Measurements from ENCODE around the gene SYNDIG1. TPM values are rescaled to one million over a fixed set of nuclear protein-coding genes. Genes with fewer than 3 reads are reported as not detected.

Gene SYNDIG1
- total and polyA plus RNA-seq, 4 donors = 0.20 to 5.0 (median 0.63) TPM

GRCh38 chr20:24698189-24698588, 228.8 kb downstream of the SYNDIG1 start:
- WGBS, 2 donors = 81 to 89% methylated on average over 6 of the region's 6 CpGs
- Histone ChIP-seq H3K9ac (ENCODE audit: insufficient read depth in 1 of 2, low read length in 2 of 2) (no peak overlapping the region), H3K36me3 (ENCODE audit: control insufficient read depth in 4 of 4, insufficient read depth in 4 of 4, low read length in 4 of 4) (no peaks in the 10 kb centered on the region), H3K4me3 (no peak overlapping the region), H3K9me3 (ENCODE audit: control insufficient read depth in 4 of 4, insufficient read depth in 3 of 4, low read length in 3 of 4) (peaks cover 0 to 5% (median 0%) of the 10 kb centered on the region in 4 donors), H3K27ac (ENCODE audit: low read depth in 1 of 2, low read length in 1 of 2) (no peak overlapping the region), H3K4me1 (ENCODE audit: control insufficient read depth in 5 of 5, insufficient read depth in 5 of 5, low read length in 5 of 5) (peaks cover 0 to 11% (median 3%) of the 10 kb centered on the region in 5 donors), H3K27me3 (ENCODE audit: control insufficient read depth in 3 of 3, insufficient read depth in 3 of 3, low read length in 2 of 3) (peaks cover 0 to 35% (median 0%) of the 10 kb centered on the region in 3 donors)
- ATAC-seq (ENCODE audit: insufficient read depth, low FRiP score) = no peak
- DNase-seq = no peak
- TF ChIP-seq, protein P1, sequence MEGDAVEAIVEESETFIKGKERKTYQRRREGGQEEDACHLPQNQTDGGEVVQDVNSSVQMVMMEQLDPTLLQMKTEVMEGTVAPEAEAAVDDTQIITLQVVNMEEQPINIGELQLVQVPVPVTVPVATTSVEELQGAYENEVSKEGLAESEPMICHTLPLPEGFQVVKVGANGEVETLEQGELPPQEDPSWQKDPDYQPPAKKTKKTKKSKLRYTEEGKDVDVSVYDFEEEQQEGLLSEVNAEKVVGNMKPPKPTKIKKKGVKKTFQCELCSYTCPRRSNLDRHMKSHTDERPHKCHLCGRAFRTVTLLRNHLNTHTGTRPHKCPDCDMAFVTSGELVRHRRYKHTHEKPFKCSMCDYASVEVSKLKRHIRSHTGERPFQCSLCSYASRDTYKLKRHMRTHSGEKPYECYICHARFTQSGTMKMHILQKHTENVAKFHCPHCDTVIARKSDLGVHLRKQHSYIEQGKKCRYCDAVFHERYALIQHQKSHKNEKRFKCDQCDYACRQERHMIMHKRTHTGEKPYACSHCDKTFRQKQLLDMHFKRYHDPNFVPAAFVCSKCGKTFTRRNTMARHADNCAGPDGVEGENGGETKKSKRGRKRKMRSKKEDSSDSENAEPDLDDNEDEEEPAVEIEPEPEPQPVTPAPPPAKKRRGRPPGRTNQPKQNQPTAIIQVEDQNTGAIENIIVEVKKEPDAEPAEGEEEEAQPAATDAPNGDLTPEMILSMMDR (IDR thresholded peaks at IDR 0.05; ENCODE audit: control extremely low read depth, extremely low read depth) = no peak

DNA sequence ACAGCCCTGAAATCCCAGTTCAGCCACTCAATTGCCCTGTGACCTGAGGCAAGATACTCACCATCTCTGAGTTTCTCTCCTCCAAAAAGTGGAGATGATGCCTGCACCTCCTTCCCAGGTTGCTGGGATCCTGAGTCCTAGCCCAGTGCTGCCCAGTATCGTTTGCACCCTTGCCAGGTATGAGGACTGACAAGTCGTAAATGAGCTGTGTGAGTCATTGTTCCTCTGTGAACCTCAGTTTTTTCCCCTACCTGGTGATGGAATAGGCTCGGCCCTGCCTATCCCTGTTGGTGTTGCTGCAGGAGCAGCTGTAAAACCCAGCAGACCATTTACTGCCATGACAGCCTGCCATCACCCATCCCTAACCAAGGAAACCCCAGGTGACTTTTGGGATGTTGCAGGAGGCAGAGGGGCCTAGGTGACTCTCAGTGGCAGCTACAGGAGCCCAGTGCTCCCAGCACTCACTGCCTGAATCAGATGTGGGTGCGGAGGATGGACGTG, 229.3 kb downstream of the SYNDIG1 start:
- Histone ChIP-seq H3K4me3 (no peak overlapping the region), H3K9ac (ENCODE audit: insufficient read depth in 1 of 2, low read length in 2 of 2) (no peak overlapping the region), H3K27me3 (ENCODE audit: control insufficient read depth in 3 of 3, insufficient read depth in 3 of 3, low read length in 2 of 3) (peaks cover 0 to 40% (median 0%) of the 10 kb centered on the region in 3 donors), H3K27ac (ENCODE audit: low read depth in 1 of 2, low read length in 1 of 2) (no peak overlapping the region), H3K9me3 (ENCODE audit: control insufficient read depth in 4 of 4, insufficient read depth in 3 of 4, low read length in 3 of 4) (peaks cover 0 to 5% (median 0%) of the 10 kb centered on the region in 4 donors), H3K4me1 (ENCODE audit: control insufficient read depth in 5 of 5, insufficient read depth in 5 of 5, low read length in 5 of 5) (peaks cover 0 to 11% (median 3%) of the 10 kb centered on the region in 5 donors), H3K36me3 (ENCODE audit: control insufficient read depth in 4 of 4, insufficient read depth in 4 of 4, low read length in 4 of 4) (no peaks in the 10 kb centered on the region)
- no peak for DNase-seq
- no peak for ATAC-seq (ENCODE audit: insufficient read depth, low FRiP score)
- TF ChIP-seq, protein P1 (IDR thresholded peaks at IDR 0.05; ENCODE audit: control extremely low read depth, extremely low read depth) = no peak
- 90 to 91% methylated on average over 5 of the region's 5 CpGs for WGBS, 2 donors

DNA sequence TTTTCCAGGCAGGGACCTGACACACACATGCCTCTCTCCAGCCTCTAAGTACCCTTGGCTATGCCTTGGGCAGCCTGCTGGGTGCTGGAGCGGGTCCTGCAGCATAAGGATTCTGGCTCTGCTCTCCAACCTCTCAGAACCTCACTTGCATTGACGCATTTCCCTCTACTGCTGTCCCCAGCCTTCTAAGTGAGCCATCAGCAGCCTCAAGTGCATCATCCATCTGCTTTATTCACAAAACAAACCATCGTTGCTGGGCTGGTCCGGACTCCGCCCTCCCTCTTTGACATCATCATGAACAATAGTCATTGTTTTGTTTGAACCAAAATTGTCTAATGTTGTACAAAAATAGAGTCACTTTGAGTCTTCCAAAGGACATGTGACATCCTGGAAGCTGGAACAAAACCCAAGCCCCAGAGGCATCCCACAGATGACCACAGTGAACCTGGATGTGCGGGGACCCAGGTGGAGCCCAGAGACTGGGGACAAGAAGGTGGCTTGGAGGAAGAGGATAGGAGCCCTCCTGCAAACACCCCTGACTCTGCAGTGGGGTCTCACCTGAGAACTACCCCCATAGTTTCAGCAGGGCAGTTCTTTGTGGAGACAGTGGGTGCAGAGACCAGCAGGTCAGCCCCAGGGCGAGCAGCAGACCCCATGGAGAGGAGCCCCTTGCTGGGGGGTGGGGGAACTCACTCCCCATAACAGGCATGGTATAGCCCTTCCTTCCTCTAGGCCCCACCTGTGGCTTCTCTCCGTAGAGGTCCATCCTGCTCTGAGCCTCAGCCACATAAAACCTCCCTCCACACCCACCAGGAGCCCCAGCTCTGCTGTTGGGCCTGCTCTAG, 230.1 kb downstream of the SYNDIG1 start:
- TF ChIP-seq, protein P1 (IDR thresholded peaks at IDR 0.05; ENCODE audit: control extremely low read depth, extremely low read depth) = no peak
- DNase-seq = no peak
- ATAC-seq (ENCODE audit: insufficient read depth, low FRiP score) = no peak
- no peak overlapping the region for H3K27ac ChIP-seq (ENCODE audit: low read depth in 1 of 2, low read length in 1 of 2)
- H3K4me1 ChIP-seq (ENCODE audit: control insufficient read depth in 5 of 5, insufficient read depth in 5 of 5, low read length in 5 of 5) = peaks cover 0 to 6% (median 0%) of the 10 kb centered on the region in 5 donors
- peaks cover 0 to 5% (median 0%) of the 10 kb centered on the region in 4 donors for H3K9me3 ChIP-seq (ENCODE audit: control insufficient read depth in 4 of 4, insufficient read depth in 3 of 4, low read length in 3 of 4)
- WGBS, 2 donors = 81 to 83% methylated on average over 8 of the region's 8 CpGs
- H3K4me3 ChIP-seq = no peak overlapping the region
- no peaks in the 10 kb centered on the region for H3K36me3 ChIP-seq (ENCODE audit: control insufficient read depth in 4 of 4, insufficient read depth in 4 of 4, low read length in 4 of 4)
- no peak overlapping the region for H3K9ac ChIP-seq (ENCODE audit: insufficient read depth in 1 of 2, low read length in 2 of 2)
- peaks cover 0 to 47% (median 0%) of the 10 kb centered on the region in 3 donors for H3K27me3 ChIP-seq (ENCODE audit: control insufficient read depth in 3 of 3, insufficient read depth in 3 of 3, low read length in 2 of 3)

Data from lung (tissue), 12 donors.